ENCODE results near the gene AGAP1.

Gene AGAP1

GRCh38 chr2:236101311-236101950 is 607.6 kb downstream of the AGAP1 start:
- FAIRE-seq (no peak), DNase-seq (ENCODE audit: insufficient read length, low spot score) (no peak)

GRCh38 chr2:236102971-236103370 is 609.1 kb downstream of the AGAP1 start:
- no peak for FAIRE-seq

More at GRCh38 chr2:236101311-236101950, 607.6 kb downstream of the AGAP1 start:
- no peak for TF ChIP-seq PAX5 (IDR thresholded peaks at IDR 0.05; ENCODE audit: insufficient read depth, low read length, severe bottlenecking)
- no peak for TF ChIP-seq POU2F2 (IDR thresholded peaks at IDR 0.05; ENCODE audit: low read depth, low read length)
- no peak for TF ChIP-seq POLR2AphosphoS5 (IDR thresholded peaks at IDR 0.05; ENCODE audit: low read depth, low read length)
- TF ChIP-seq POLR2A (IDR thresholded peaks at IDR 0.05; ENCODE audit: low read depth, low read length) = no peak
- TF ChIP-seq TAF1 (IDR thresholded peaks at IDR 0.05; ENCODE audit: low read depth, low read length) = no peak
- no peak for TF ChIP-seq SPI1 (IDR thresholded peaks at IDR 0.05; ENCODE audit: low read depth, low read length)

GRCh38 chr2:236103981-236104380 is 610.1 kb downstream of the AGAP1 start:
- DNase-seq (ENCODE audit: insufficient read length, low spot score) (no peak), FAIRE-seq (no peak)
- TF ChIP-seq SPI1 (IDR thresholded peaks at IDR 0.05; ENCODE audit: low read depth, low read length) = no peak
- no peak for TF ChIP-seq POU2F2 (IDR thresholded peaks at IDR 0.05; ENCODE audit: low read depth, low read length)
- TF ChIP-seq POLR2A (IDR thresholded peaks at IDR 0.05; ENCODE audit: low read depth, low read length) = no peak
- TF ChIP-seq TAF1 (IDR thresholded peaks at IDR 0.05; ENCODE audit: low read depth, low read length) = no peak

More at GRCh38 chr2:236102971-236103370, 609.1 kb downstream of the AGAP1 start:
- TF ChIP-seq TAF1 (IDR thresholded peaks at IDR 0.05; ENCODE audit: low read depth, low read length) (no peak), PAX5 (IDR thresholded peaks at IDR 0.05; ENCODE audit: insufficient read depth, low read length, severe bottlenecking) (no peak), SPI1 (IDR thresholded peaks at IDR 0.05; ENCODE audit: low read depth, low read length) (no peak), POU2F2 (IDR thresholded peaks at IDR 0.05; ENCODE audit: low read depth, low read length) (no peak), POLR2AphosphoS5 (IDR thresholded peaks at IDR 0.05; ENCODE audit: low read depth, low read length) (no peak), POLR2A (IDR thresholded peaks at IDR 0.05; ENCODE audit: low read depth, low read length) (no peak)
- DNase-seq (ENCODE audit: insufficient read length, low spot score) = no peak

- FAIRE-seq = no peak
- no peak for DNase-seq (ENCODE audit: insufficient read length, low spot score)
- TF ChIP-seq POLR2AphosphoS5 (IDR thresholded peaks at IDR 0.05; ENCODE audit: low read depth, low read length) = no peak
- no peak for TF ChIP-seq TAF1 (IDR thresholded peaks at IDR 0.05; ENCODE audit: low read depth, low read length)
- no peak for TF ChIP-seq PAX5 (IDR thresholded peaks at IDR 0.05; ENCODE audit: insufficient read depth, low read length, severe bottlenecking)
- no peak for TF ChIP-seq POU2F2 (IDR thresholded peaks at IDR 0.05; ENCODE audit: low read depth, low read length)
- no peak for TF ChIP-seq SPI1 (IDR thresholded peaks at IDR 0.05; ENCODE audit: low read depth, low read length)
- TF ChIP-seq POLR2A (IDR thresholded peaks at IDR 0.05; ENCODE audit: low read depth, low read length) = no peak
These were observed 612.2 kb downstream of the AGAP1 start for GRCh38 chr2:236105955-236106607.

GRCh38 chr2:236106761-236107160 is 612.9 kb downstream of the AGAP1 start:
- no peak for FAIRE-seq

GRCh38 chr2:236107536-236107935 is 613.7 kb downstream of the AGAP1 start:
- TF ChIP-seq SPI1 (IDR thresholded peaks at IDR 0.05; ENCODE audit: low read depth, low read length) (no peak), POLR2AphosphoS5 (IDR thresholded peaks at IDR 0.05; ENCODE audit: low read depth, low read length) (no peak), POLR2A (IDR thresholded peaks at IDR 0.05; ENCODE audit: low read depth, low read length) (no peak), POU2F2 (IDR thresholded peaks at IDR 0.05; ENCODE audit: low read depth, low read length) (no peak), TAF1 (IDR thresholded peaks at IDR 0.05; ENCODE audit: low read depth, low read length) (no peak), PAX5 (IDR thresholded peaks at IDR 0.05; ENCODE audit: insufficient read depth, low read length, severe bottlenecking) (no peak)

More at GRCh38 chr2:236106761-236107160, 612.9 kb downstream of the AGAP1 start:
- TF ChIP-seq PAX5 (IDR thresholded peaks at IDR 0.05; ENCODE audit: insufficient read depth, low read length, severe bottlenecking) = no peak
- TF ChIP-seq POLR2A (IDR thresholded peaks at IDR 0.05; ENCODE audit: low read depth, low read length) = no peak
- TF ChIP-seq TAF1 (IDR thresholded peaks at IDR 0.05; ENCODE audit: low read depth, low read length) = no peak
- no peak for TF ChIP-seq POLR2AphosphoS5 (IDR thresholded peaks at IDR 0.05; ENCODE audit: low read depth, low read length)
- TF ChIP-seq SPI1 (IDR thresholded peaks at IDR 0.05; ENCODE audit: low read depth, low read length) = no peak
- TF ChIP-seq POU2F2 (IDR thresholded peaks at IDR 0.05; ENCODE audit: low read depth, low read length) = no peak
- DNase-seq (ENCODE audit: insufficient read length, low spot score) = no peak

GRCh38 chr2:236107942-236108625 is 614.2 kb downstream of the AGAP1 start:
- TF ChIP-seq TAF1 (IDR thresholded peaks at IDR 0.05; ENCODE audit: low read depth, low read length) (no peak), POLR2AphosphoS5 (IDR thresholded peaks at IDR 0.05; ENCODE audit: low read depth, low read length) (no peak), POU2F2 (IDR thresholded peaks at IDR 0.05; ENCODE audit: low read depth, low read length) (no peak), SPI1 (IDR thresholded peaks at IDR 0.05; ENCODE audit: low read depth, low read length) (no peak), POLR2A (IDR thresholded peaks at IDR 0.05; ENCODE audit: low read depth, low read length) (no peak), PAX5 (IDR thresholded peaks at IDR 0.05; ENCODE audit: insufficient read depth, low read length, severe bottlenecking) (no peak)
- FAIRE-seq = no peak

More at GRCh38 chr2:236107536-236107935, 613.7 kb downstream of the AGAP1 start:
- DNase-seq (ENCODE audit: insufficient read length, low spot score) (no peak), FAIRE-seq (no peak)

GRCh38 chr2:236109061-236109460 is 615.2 kb downstream of the AGAP1 start:
- DNase-seq (ENCODE audit: insufficient read length, low spot score) (no peak), FAIRE-seq (no peak)
- TF ChIP-seq TAF1 (IDR thresholded peaks at IDR 0.05; ENCODE audit: low read depth, low read length) = no peak
- no peak for TF ChIP-seq POU2F2 (IDR thresholded peaks at IDR 0.05; ENCODE audit: low read depth, low read length)
- no peak for TF ChIP-seq SPI1 (IDR thresholded peaks at IDR 0.05; ENCODE audit: low read depth, low read length)
- no peak for TF ChIP-seq POLR2A (IDR thresholded peaks at IDR 0.05; ENCODE audit: low read depth, low read length)

More at GRCh38 chr2:236107942-236108625, 614.2 kb downstream of the AGAP1 start:
- DNase-seq (ENCODE audit: insufficient read length, low spot score) = no peak

GRCh38 chr2:236109473-236109872 is 615.6 kb downstream of the AGAP1 start:
- DNase-seq (ENCODE audit: insufficient read length, low spot score) (no peak), FAIRE-seq (no peak)
- TF ChIP-seq POU2F2 (IDR thresholded peaks at IDR 0.05; ENCODE audit: low read depth, low read length) (no peak), POLR2A (IDR thresholded peaks at IDR 0.05; ENCODE audit: low read depth, low read length) (no peak), POLR2AphosphoS5 (IDR thresholded peaks at IDR 0.05; ENCODE audit: low read depth, low read length) (no peak), SPI1 (IDR thresholded peaks at IDR 0.05; ENCODE audit: low read depth, low read length) (no peak)
